Tibial artery (tissue), 4 donors: ENCODE measurements around the gene PAOX.

Experiments
- DNase-seq, 2 donors: peaks; one replicate each; pipeline ENCODE4 v3.0.0-alpha.2; 2019
- H3K27ac ChIP-seq, 2 donors: fragments of 200-600 bp; sonication (generic) in 1 of 2; 1 replicate in 1 of 2; 2 replicates in 1 of 2; pipeline ENCODE4 v1.5.1; 2018 to 2019; ENCODE audit warnings: mild to moderate bottlenecking in 1 of 2
- H3K27me3 ChIP-seq, 2 donors: fragments of 200-600 bp; sonication (generic) in 1 of 2; one replicate each; pipeline versions ENCODE4 v1.5.1 to v1.6.0; 2016 to 2019
- H3K36me3 ChIP-seq, 3 donors: fragments of 200-600 bp; sonication (generic) in 2 of 3; one replicate each; pipeline ENCODE4 v1.5.1; 2016 to 2019; ENCODE audit warnings: mild to moderate bottlenecking in 2 of 3
- H3K4me1 ChIP-seq, 4 donors: fragments of 200-600 bp; sonication (generic) in 2 of 4; 1 replicate in 3 of 4; 2 replicates in 1 of 4; pipeline ENCODE4 v1.5.1; 2016 to 2019
- H3K4me3 ChIP-seq, 2 donors: fragments of 200-600 bp; sonication (generic) in 1 of 2; 1 replicate in 1 of 2; 2 replicates in 1 of 2; pipeline ENCODE4 v1.5.1; 2018 to 2019; ENCODE audit warnings: mild to moderate bottlenecking in 2 of 2
- H3K9me3 ChIP-seq, 3 donors: fragments of 200-600 bp; sonication (generic) in 1 of 3; one replicate each; pipeline ENCODE4 v1.5.1; 2016 to 2019
- CTCF ChIP-seq, 2 experiments: fragments of 200-600 bp in 1 of 2; fragments of 450-650 bp in 1 of 2; IDR thresholded peaks; one replicate each; pipeline ENCODE4 v1.5.1; 2017 to 2019; ENCODE audit warnings: antibody characterized with exemption in 2 of 2, mild to moderate bottlenecking in 1 of 2, moderate library complexity in 1 of 2
- intact Hi-C: fragments of 100-400 bp; cut with DNase I; formaldehyde crosslinking; loops from one replicate; pipeline ENCODE4 v1.15.0; 2023; ENCODE audit warnings: low total_unique reads

PAOX gene

GRCh38 chr10:133377025-133377817 lies 1.8 kb upstream of the PAOX start:
- intact Hi-C loops = loop anchor here (5.0 kb wide), 1 partner anchor 115 kb away; no protein-coding TSS in a partner anchor
- peaks cover 0 to under 1% (median 0%) of the 10 kb centered on the region in 3 donors for H3K36me3 ChIP-seq
- H3K4me1 ChIP-seq = peaks cover 0 to 33% (median 26%) of the 10 kb centered on the region in 4 donors
- H3K27me3 ChIP-seq = no peaks in the 10 kb centered on the region
- no peak for TF ChIP-seq CTCF (IDR thresholded peaks at IDR 0.05)
- H3K27ac ChIP-seq = peak overlapping the region; percentile 82 to 95
- no peaks in the 10 kb centered on the region for H3K9me3 ChIP-seq
- no peak for DNase-seq
- peak overlapping the region; percentile 81 to 96 for H3K4me3 ChIP-seq

DNA sequence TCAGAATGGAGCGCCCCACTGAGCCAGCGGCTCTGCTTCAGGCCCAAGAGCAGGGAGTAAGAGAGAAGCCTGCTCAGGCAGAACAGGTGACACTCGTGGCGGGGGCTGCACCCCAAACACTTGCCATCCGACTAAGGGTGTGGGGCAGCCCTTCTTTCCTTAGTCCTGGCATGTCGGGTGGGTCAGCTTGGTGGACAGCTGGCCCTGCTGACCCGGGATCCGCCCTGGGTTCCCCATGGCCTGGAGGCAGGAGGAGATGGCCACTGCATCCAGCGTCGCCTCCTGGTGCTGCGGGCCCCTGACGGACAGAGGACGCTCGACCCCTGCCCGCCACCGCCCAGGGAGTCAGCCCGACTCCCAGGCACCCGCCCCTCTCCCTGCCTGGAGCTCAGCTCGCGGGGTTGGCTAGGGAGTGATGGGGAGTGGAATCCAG lies 1.2 kb upstream of the PAOX start:
- DNase-seq = no peak
- intact Hi-C loops = loop anchor here (5.0 kb wide), 1 partner anchor 116 kb away; no protein-coding TSS in a partner anchor

DNA sequence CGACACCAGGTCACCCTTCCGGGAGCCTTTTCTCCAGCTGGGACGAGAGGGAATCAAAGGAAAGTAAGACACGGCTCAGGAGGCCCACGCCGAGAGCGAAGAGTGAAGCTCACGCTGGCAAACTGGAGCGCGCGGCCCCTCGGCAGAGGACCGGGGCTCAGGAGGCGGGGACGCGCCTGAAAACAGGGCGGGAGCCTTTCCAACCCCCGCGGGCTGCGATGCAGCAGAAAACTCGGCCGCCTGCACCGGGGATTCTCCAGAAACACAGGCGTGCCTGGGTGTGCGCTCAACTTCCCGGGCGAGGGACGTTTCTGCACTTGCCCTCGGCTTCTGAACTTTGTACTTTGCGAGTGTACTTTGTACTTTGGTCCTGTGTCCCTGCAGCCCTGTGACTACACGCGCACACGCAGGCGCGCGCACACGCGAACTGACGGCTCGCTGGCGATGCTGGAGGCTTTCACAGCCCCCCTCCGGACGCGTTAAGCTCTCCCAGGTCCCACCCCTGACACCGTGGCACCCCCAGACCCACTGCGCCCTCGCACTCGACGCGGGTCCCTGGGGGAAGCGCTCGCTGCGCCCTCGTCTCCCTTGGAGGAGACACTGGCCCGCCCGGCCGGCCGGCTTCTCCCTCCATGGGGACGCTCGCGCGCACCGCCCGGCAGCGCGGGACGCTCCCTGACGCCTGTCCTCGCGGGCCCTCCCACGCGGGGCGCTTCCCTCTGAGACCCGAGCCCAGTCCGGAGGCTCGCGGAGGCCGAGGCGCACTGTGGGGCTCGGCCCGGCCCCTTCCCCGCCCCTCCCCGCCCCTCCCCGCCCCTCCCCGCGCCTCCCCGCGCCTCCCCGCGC lies 588 bp upstream of the PAOX start:
- DNase-seq = peak in 1 of 2 donors; percentile 82
- intact Hi-C loops = loop anchor here (5.0 kb wide), 1 partner anchor 116 kb away; no protein-coding TSS in a partner anchor
- peak overlapping the region; percentile 81 to 96 for H3K4me3 ChIP-seq
- H3K27ac ChIP-seq = peak overlapping the region; percentile 82 to 95
- peaks cover 0 to 28% (median 21%) of the 10 kb centered on the region in 4 donors for H3K4me1 ChIP-seq
- H3K36me3 ChIP-seq = peaks cover 0 to 7% (median 3%) of the 10 kb centered on the region in 3 donors
- H3K27me3 ChIP-seq = no peaks in the 10 kb centered on the region
- no peaks in the 10 kb centered on the region for H3K9me3 ChIP-seq
- no peak for TF ChIP-seq CTCF (IDR thresholded peaks at IDR 0.05)

More for the DNA sequence above, 1.2 kb upstream of the PAOX start:
- Histone ChIP-seq H3K36me3 (peaks cover 0 to 3% (median 3%) of the 10 kb centered on the region in 3 donors), H3K27me3 (no peaks in the 10 kb centered on the region), H3K4me1 (peaks cover 0 to 28% (median 21%) of the 10 kb centered on the region in 4 donors), H3K4me3 (peak overlapping the region; percentile 81 to 96), H3K27ac (peak overlapping the region; percentile 82 to 95), H3K9me3 (no peaks in the 10 kb centered on the region)
- TF ChIP-seq CTCF (IDR thresholded peaks at IDR 0.05) = no peak

GRCh38 chr10:133379801-133380666 lies 972 bp downstream of the PAOX start:
- Histone ChIP-seq H3K36me3 (peaks cover 4 to 23% (median 14%) of the 10 kb centered on the region in 3 donors), H3K4me1 (peaks cover 0 to 22% (median 18%) of the 10 kb centered on the region in 4 donors), H3K27me3 (no peaks in the 10 kb centered on the region), H3K4me3 (peak overlapping the region; percentile 81 to 96), H3K27ac (peak overlapping the region; percentile 64 to 77), H3K9me3 (no peaks in the 10 kb centered on the region)
- DNase-seq = no peak
- no peak for TF ChIP-seq CTCF (IDR thresholded peaks at IDR 0.05)
- intact Hi-C loops = loop anchor here (5.0 kb wide), 2 partner anchors 73 to 118 kb away; partner anchors contain the start of genes TUBGCP2 and ZNF511
